Activated naive CD8-positive, alpha-beta T cell treated with anti-CD3 and anti-CD28 coated beads for 36 hours (primary cell): ENCODE results near the gene DGKZ. TPM values are rescaled to one million over a fixed set of nuclear protein-coding genes. Genes with fewer than 3 reads are reported as not detected.
A peak's percentile ranks its signal among the peaks of the same experiment; 100 is the strongest.

Experiments used
- DNase-seq: peaks from one replicate; pipeline ENCODE4 v3.0.0; 2021
- H3K27ac Mint-ChIP-seq: one replicate; pipeline ENCODE4 v1.8.0; 2022; ENCODE audit warnings: mild to moderate bottlenecking, moderate library complexity, mixed read lengths
- H3K27me3 Mint-ChIP-seq: one replicate; pipeline ENCODE4 v1.8.0; 2022; ENCODE audit warnings: mild to moderate bottlenecking, mixed read lengths
- H3K36me3 Mint-ChIP-seq: one replicate; pipeline ENCODE4 v1.8.0; 2021; ENCODE audit warnings: mild to moderate bottlenecking, mixed read lengths
- H3K4me1 Mint-ChIP-seq: one replicate; pipeline ENCODE4 v1.8.0; 2021; ENCODE audit warnings: mixed read lengths
- H3K4me3 Mint-ChIP-seq: one replicate; pipeline ENCODE4 v1.8.0; 2022; ENCODE audit warnings: mild to moderate bottlenecking, moderate library complexity, mixed read lengths
- H3K9me3 Mint-ChIP-seq: one replicate; pipeline ENCODE4 v1.8.0; 2022; ENCODE audit warnings: mixed read lengths
- total RNA-seq, 2 experiments: library from RNA; stranded (reverse); gene quantifications; one replicate each; pipeline ENCODE4 v1.2.3, GENCODE V29; 2021

Gene DGKZ
- total RNA-seq, 2 experiments from 2014 or later = 100.0 to 101 TPM

DNA sequence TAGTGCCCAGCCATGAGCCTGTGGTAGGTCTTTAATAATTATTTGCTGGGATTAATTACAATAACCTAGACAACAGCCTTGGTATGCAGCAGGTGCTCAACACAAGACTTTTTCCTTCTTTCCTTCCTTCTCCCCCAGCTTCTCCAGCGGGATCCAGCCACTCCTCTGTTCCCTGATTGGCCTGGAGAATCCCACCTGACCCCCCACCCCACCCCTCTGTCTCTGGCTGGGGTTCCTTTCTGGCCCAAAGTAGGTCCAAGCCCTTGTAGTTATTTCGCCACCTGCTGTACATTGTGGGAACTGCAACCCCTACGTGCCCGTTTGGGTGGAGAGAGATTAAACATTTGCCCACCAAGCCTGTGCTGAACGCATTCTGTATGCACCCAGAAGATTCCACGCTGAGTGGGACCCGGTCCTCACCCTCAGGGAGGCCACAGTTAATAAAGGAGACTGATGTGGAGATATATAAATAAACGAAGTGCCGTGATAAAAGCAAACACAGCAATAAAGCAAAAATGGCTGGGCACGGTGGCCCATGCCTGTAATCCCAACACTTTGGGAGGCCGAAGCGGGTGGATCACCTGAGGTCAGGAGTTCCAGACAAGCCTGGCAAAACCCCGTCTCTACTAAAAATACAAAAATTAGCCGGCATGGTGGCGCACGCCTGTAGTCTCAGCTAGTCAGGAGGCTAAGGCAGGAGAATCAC, 32.1 kb upstream of the DGKZ start:
- Mint-ChIP-seq H3K27me3 (no peaks in the 10 kb centered on the region), H3K36me3 (no peaks in the 10 kb centered on the region), H3K4me1 (peaks cover 16% of the 10 kb centered on the region), H3K4me3 (no peak overlapping the region), H3K9me3 (no peaks in the 10 kb centered on the region), H3K27ac (no peak overlapping the region)
- DNase-seq = peak; percentile 73

- H3K27ac Mint-ChIP-seq = no peak overlapping the region
- no peaks in the 10 kb centered on the region for H3K27me3 Mint-ChIP-seq
- no peaks in the 10 kb centered on the region for H3K9me3 Mint-ChIP-seq
Observed at GRCh38 chr11:46315783-46316563, 31.3 kb upstream of the DGKZ start.

DNA sequence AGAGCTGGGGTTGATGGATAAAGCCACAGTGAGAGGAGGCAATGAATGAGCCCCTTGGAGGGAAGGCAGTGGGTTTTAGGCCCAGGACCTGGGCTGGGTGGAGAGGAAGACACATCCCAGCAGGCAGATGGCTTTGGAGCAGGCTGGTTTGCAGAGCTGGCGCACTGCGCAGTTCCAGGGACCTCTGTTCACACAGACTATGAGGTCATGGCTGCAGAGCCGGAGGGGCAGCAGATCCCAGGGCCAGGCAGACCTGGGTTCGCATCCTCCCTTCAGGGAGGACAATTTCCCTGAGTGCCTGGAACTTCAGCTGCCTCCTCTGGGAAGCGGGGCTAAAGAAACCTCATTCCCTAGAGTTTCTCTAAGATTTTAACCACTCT, 28.2 kb upstream of the DGKZ start:
- Mint-ChIP-seq H3K9me3 (no peaks in the 10 kb centered on the region), H3K4me1 (peaks cover 16% of the 10 kb centered on the region), H3K36me3 (no peaks in the 10 kb centered on the region), H3K4me3 (no peak overlapping the region), H3K27ac (peak overlapping the region; percentile 77), H3K27me3 (no peaks in the 10 kb centered on the region)
- DNase-seq = no peak

More at GRCh38 chr11:46315783-46316563, 31.3 kb upstream of the DGKZ start:
- Mint-ChIP-seq H3K36me3 (no peaks in the 10 kb centered on the region), H3K4me3 (no peak overlapping the region), H3K4me1 (peaks cover 16% of the 10 kb centered on the region)
- DNase-seq = no peak

DNA sequence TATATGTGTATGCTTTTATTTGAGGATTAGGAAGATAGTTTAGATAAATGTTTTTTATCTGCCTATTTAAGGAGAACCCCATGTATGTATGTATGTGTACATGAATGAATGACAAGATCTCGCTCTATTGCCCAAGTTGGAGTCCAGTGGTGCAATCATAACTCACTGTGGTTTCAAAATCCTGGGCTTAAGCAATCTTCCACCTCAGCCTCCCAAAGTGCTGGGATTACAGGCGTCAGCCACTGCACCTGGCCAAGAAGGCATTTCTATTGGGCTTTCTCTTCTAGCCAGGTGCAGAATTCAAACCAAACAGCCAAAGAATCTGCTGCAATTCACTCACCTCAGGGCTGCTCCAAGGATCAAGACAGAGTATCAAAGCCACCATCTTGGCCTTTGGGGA, 25.5 kb upstream of the DGKZ start:
- Mint-ChIP-seq H3K27me3 (no peaks in the 10 kb centered on the region), H3K27ac (no peak overlapping the region), H3K36me3 (no peaks in the 10 kb centered on the region), H3K4me3 (no peak overlapping the region), H3K9me3 (no peaks in the 10 kb centered on the region), H3K4me1 (peaks cover 11% of the 10 kb centered on the region)
- DNase-seq = no peak

GRCh38 chr11:46322759-46323158, 24.5 kb upstream of the DGKZ start:
- H3K27ac Mint-ChIP-seq = no peak overlapping the region
- no peaks in the 10 kb centered on the region for H3K27me3 Mint-ChIP-seq
- H3K4me3 Mint-ChIP-seq = no peak overlapping the region
- peaks cover 11% of the 10 kb centered on the region for H3K4me1 Mint-ChIP-seq
- no peaks in the 10 kb centered on the region for H3K9me3 Mint-ChIP-seq
- no peak for DNase-seq
- no peaks in the 10 kb centered on the region for H3K36me3 Mint-ChIP-seq

GRCh38 chr11:46326813-46327416, 20.3 kb upstream of the DGKZ start:
- Mint-ChIP-seq H3K27me3 (no peaks in the 10 kb centered on the region), H3K27ac (no peak overlapping the region), H3K4me3 (no peak overlapping the region)

DNA sequence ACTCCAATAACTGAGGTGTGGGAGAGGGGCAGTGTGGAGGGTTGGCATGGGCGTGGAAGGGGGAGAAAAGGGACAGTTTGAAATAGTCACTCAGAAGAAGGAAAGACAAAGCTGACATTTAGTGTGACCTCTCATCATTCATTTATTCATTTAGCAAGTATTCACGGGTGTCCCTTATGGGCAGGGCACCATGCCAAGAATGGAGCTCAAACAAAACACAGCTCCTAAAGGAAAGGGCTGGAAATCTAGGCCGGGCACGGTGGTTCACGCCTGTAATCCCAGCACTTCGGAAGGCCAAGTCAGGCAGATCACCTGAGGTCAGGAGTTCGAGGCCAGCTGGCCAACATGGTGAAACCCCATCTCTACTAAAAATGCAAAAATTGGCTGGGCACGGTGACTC, 19.4 kb upstream of the DGKZ start:
- no peak for DNase-seq
- H3K27me3 Mint-ChIP-seq = no peaks in the 10 kb centered on the region
- H3K4me1 Mint-ChIP-seq = peaks cover 31% of the 10 kb centered on the region
- H3K27ac Mint-ChIP-seq = no peak overlapping the region
- no peaks in the 10 kb centered on the region for H3K36me3 Mint-ChIP-seq
- H3K9me3 Mint-ChIP-seq = no peaks in the 10 kb centered on the region
- no peak overlapping the region for H3K4me3 Mint-ChIP-seq

More at GRCh38 chr11:46326813-46327416, 20.3 kb upstream of the DGKZ start:
- Mint-ChIP-seq H3K4me1 (peaks cover 25% of the 10 kb centered on the region), H3K36me3 (no peaks in the 10 kb centered on the region), H3K9me3 (no peaks in the 10 kb centered on the region)
- no peak for DNase-seq

DNA sequence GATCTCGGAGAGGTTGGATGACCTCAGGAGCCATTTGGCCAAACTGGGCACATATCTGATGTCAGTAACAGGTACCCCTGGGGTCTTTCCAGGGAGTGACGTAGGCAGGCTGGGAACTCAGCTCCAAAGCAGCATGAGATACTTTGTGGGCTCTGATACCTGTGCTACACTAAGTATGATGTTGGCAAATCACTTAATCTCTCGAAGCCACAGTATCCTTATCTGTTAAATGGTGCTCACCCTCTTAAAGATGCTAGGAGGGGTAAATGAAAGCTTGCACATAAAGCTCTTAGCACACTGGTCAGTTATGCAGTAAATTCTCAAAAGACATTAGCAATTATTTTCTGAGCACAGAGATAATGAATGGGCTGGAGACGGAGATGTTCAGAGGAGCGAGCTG, 17.1 kb upstream of the DGKZ start:
- no peaks in the 10 kb centered on the region for H3K36me3 Mint-ChIP-seq
- no peaks in the 10 kb centered on the region for H3K27me3 Mint-ChIP-seq
- DNase-seq = no peak
- no peaks in the 10 kb centered on the region for H3K9me3 Mint-ChIP-seq
- H3K4me1 Mint-ChIP-seq = peaks cover 48% of the 10 kb centered on the region
- H3K27ac Mint-ChIP-seq = no peak overlapping the region
- no peak overlapping the region for H3K4me3 Mint-ChIP-seq

- DNase-seq = no peak
- Mint-ChIP-seq H3K4me3 (peak overlapping the region; percentile 35), H3K27me3 (no peaks in the 10 kb centered on the region), H3K27ac (peak overlapping the region; percentile 79), H3K36me3 (no peaks in the 10 kb centered on the region), H3K4me1 (peaks cover 50% of the 10 kb centered on the region), H3K9me3 (no peaks in the 10 kb centered on the region)
Observed at GRCh38 chr11:46330563-46331281, 16.5 kb upstream of the DGKZ start.

- peak overlapping the region; percentile 79 for H3K27ac Mint-ChIP-seq
- H3K9me3 Mint-ChIP-seq = no peaks in the 10 kb centered on the region
- no peaks in the 10 kb centered on the region for H3K27me3 Mint-ChIP-seq
- DNase-seq = no peak
- H3K4me1 Mint-ChIP-seq = peaks cover 53% of the 10 kb centered on the region
- H3K4me3 Mint-ChIP-seq = peak overlapping the region; percentile 69
- H3K36me3 Mint-ChIP-seq = no peaks in the 10 kb centered on the region
Observed at GRCh38 chr11:46331282-46331984, 15.8 kb upstream of the DGKZ start.

DNA sequence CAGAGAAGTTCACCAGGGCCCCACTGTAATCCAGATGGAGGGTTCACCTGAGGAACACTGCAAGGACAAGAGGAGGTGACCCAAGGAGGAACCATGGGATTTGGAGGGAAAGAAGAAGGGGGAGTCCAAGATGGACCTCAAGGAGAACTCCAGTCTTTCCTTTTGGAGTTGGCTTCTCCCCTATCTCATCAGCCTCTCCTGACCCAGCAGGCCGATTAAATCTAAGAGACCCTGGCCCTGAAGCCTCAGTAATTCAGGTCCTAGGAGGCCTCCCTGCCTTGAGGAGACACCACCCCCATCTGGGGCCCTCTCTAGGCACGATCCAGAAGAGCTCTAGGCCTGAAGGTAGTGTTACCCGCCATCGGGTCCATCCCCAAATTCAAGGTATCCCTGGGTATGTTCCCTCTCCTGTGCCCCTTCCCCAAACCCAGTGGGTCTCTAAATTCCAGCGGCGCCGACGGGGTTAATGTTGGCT, 15.1 kb upstream of the DGKZ start:
- H3K27ac Mint-ChIP-seq = peak overlapping the region; percentile 38
- H3K36me3 Mint-ChIP-seq = no peaks in the 10 kb centered on the region

GRCh38 chr11:46332568-46333393, 14.5 kb upstream of the DGKZ start:
- Mint-ChIP-seq H3K27ac (peak overlapping the region; percentile 38), H3K4me1 (peaks cover 54% of the 10 kb centered on the region), H3K9me3 (no peaks in the 10 kb centered on the region), H3K27me3 (no peaks in the 10 kb centered on the region), H3K36me3 (no peaks in the 10 kb centered on the region), H3K4me3 (peak overlapping the region; percentile 77)
- DNase-seq = peak; percentile 65

More for the DNA sequence above, 15.1 kb upstream of the DGKZ start:
- H3K4me3 Mint-ChIP-seq = peak overlapping the region; percentile 69
- H3K4me1 Mint-ChIP-seq = peaks cover 53% of the 10 kb centered on the region
- H3K27me3 Mint-ChIP-seq = no peaks in the 10 kb centered on the region
- no peaks in the 10 kb centered on the region for H3K9me3 Mint-ChIP-seq
- no peak for DNase-seq

GRCh38 chr11:46333394-46333947, 13.8 kb upstream of the DGKZ start:
- DNase-seq = no peak
- Mint-ChIP-seq H3K4me1 (peaks cover 56% of the 10 kb centered on the region), H3K9me3 (no peaks in the 10 kb centered on the region), H3K36me3 (no peaks in the 10 kb centered on the region), H3K4me3 (peak overlapping the region; percentile 77), H3K27ac (peak overlapping the region; percentile 42), H3K27me3 (no peaks in the 10 kb centered on the region)
